ENCODE data around the gene CLPSL1. TPM values are rescaled to one million over a fixed set of nuclear protein-coding genes. Genes with fewer than 3 reads are reported as not detected.

CLPSL1 gene
- total and polyA plus RNA-seq, 2 of the 13 experiments (the other 11 are each of a cell fraction or from before 2014, with no cell fraction given): not detected

DNA sequence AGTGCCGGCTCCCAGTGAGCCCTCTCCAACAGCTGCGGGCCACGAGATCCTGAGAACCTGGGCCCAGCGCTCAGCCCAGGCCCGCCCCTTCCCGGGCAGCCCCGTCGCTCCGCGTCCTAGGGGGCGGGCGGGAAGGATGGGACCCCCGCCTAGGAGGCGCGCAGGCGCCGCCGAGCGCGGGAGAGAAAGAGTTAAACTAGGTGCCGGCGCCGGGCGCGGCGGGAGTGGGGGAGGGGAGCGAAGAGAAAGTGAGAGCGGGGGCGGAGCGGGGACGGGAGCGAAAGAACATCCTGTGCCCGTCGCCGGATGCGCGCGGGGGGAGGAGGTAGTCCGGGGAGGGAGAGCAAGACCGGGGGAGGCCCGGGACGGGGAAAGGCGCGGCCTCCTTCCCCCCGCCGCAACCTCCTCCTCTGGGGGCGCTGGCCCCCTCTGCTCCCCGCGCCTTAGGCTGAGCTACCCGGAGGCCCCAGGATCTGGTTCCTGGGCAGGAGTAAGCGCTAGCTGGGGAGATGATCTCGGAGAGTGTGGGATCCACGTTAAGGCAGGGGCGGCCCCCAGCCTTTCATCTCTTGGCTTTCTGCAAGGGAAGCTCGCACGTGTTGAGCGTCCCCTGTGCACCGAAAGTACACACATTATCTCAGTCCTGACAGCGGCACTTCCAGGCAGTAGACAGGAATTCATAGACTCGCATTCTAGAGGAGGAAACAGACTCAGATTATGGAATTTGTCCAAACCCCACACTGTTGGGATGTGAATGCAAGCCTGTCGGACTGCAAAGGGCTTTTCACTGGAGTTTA is 48.9 kb upstream of the CLPSL1 start (continued):
- TF ChIP-seq SKI (IDR thresholded peaks at IDR 0.05; ENCODE audit: partially characterized antibody) (peak; percentile 69), ZNF232 (CRISPR knock-in tag; IDR thresholded peaks at IDR 0.05; ENCODE audit: borderline replicate concordance) (peak; percentile 23), RBAK (CRISPR knock-in tag; IDR thresholded peaks at IDR 0.05) (no peak), KAT2B (IDR thresholded peaks at IDR 0.05; ENCODE audit: borderline replicate concordance, low read depth, low read length) (no peak), ZNF782 (CRISPR knock-in tag; IDR thresholded peaks at IDR 0.05; ENCODE audit: borderline replicate concordance) (no peak; the same call in 1 of the 2 replicates), ZNF260 (CRISPR knock-in tag; IDR thresholded peaks at IDR 0.05; ENCODE audit: borderline replicate concordance, low read depth) (no peak), CHCHD3 (CRISPR knock-in tag; IDR thresholded peaks at IDR 0.05) (no peak), SRSF1 (optimal IDR thresholded peaks at IDR 0.05; ENCODE audit: low read depth, low read length) (peak; percentile 77), ZNF354B (CRISPR knock-in tag; IDR thresholded peaks at IDR 0.05) (no peak), TGIF2 (CRISPR knock-in tag; IDR thresholded peaks at IDR 0.05) (peak; percentile 77), PRPF4 (IDR thresholded peaks at IDR 0.05; ENCODE audit: low read depth, low read length, poor library complexity, severe bottlenecking) (peak; percentile 87), ASH2L (IDR thresholded peaks at IDR 0.05; ENCODE audit: insufficient read length, low read depth, low read length) (peak; percentile 98), ZNF335 (CRISPR knock-in tag; IDR thresholded peaks at IDR 0.05) (0 out of 2 replicates have a peak, but pooled peaks have one; percentile 38), ZNF263 (CRISPR knock-in tag; IDR thresholded peaks at IDR 0.05) (peak; percentile 62; the same call in 1 of the 2 replicates), SRSF4 (IDR thresholded peaks at IDR 0.05; ENCODE audit: low read depth, low read length, poor library complexity, severe bottlenecking) (no peak), SYNCRIP (IDR thresholded peaks at IDR 0.05; ENCODE audit: insufficient read depth, low read depth, low read length) (no peak), CC2D1A (CRISPR knock-in tag; IDR thresholded peaks at IDR 0.05) (no peak), ZMYM3 (CRISPR knock-in tag; IDR thresholded peaks at IDR 0.05) (peak; percentile 68; the same call in 1 of the 2 replicates)
- TF ChIP-seq, protein P1, sequence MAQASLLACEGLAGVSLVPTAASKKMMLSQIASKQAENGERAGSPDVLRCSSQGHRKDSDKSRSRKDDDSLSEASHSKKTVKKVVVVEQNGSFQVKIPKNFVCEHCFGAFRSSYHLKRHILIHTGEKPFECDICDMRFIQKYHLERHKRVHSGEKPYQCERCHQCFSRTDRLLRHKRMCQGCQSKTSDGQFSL (CRISPR knock-in tag; IDR thresholded peaks at IDR 0.05): peak; percentile 68
- TF ChIP-seq, protein P2, sequence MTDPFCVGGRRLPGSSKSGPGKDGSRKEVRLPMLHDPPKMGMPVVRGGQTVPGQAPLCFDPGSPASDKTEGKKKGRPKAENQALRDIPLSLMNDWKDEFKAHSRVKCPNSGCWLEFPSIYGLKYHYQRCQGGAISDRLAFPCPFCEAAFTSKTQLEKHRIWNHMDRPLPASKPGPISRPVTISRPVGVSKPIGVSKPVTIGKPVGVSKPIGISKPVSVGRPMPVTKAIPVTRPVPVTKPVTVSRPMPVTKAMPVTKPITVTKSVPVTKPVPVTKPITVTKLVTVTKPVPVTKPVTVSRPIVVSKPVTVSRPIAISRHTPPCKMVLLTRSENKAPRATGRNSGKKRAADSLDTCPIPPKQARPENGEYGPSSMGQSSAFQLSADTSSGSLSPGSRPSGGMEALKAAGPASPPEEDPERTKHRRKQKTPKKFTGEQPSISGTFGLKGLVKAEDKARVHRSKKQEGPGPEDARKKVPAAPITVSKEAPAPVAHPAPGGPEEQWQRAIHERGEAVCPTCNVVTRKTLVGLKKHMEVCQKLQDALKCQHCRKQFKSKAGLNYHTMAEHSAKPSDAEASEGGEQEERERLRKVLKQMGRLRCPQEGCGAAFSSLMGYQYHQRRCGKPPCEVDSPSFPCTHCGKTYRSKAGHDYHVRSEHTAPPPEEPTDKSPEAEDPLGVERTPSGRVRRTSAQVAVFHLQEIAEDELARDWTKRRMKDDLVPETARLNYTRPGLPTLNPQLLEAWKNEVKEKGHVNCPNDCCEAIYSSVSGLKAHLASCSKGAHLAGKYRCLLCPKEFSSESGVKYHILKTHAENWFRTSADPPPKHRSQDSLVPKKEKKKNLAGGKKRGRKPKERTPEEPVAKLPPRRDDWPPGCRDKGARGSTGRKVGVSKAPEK (CRISPR knock-in tag; IDR thresholded peaks at IDR 0.05; ENCODE audit: borderline replicate concordance): no peak
- TF ChIP-seq, protein P3, sequence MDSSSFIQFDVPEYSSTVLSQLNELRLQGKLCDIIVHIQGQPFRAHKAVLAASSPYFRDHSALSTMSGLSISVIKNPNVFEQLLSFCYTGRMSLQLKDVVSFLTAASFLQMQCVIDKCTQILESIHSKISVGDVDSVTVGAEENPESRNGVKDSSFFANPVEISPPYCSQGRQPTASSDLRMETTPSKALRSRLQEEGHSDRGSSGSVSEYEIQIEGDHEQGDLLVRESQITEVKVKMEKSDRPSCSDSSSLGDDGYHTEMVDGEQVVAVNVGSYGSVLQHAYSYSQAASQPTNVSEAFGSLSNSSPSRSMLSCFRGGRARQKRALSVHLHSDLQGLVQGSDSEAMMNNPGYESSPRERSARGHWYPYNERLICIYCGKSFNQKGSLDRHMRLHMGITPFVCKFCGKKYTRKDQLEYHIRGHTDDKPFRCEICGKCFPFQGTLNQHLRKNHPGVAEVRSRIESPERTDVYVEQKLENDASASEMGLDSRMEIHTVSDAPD (CRISPR knock-in tag; IDR thresholded peaks at IDR 0.05): no peak
- TF ChIP-seq, protein P4, sequence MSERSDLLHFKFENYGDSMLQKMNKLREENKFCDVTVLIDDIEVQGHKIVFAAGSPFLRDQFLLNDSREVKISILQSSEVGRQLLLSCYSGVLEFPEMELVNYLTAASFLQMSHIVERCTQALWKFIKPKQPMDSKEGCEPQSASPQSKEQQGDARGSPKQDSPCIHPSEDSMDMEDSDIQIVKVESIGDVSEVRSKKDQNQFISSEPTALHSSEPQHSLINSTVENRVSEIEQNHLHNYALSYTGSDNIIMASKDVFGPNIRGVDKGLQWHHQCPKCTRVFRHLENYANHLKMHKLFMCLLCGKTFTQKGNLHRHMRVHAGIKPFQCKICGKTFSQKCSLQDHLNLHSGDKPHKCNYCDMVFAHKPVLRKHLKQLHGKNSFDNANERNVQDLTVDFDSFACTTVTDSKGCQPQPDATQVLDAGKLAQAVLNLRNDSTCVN (CRISPR knock-in tag; IDR thresholded peaks at IDR 0.05; ENCODE audit: borderline replicate concordance): peak; percentile 76; the same call in 1 of the 2 replicates
- TF ChIP-seq, protein P5, sequence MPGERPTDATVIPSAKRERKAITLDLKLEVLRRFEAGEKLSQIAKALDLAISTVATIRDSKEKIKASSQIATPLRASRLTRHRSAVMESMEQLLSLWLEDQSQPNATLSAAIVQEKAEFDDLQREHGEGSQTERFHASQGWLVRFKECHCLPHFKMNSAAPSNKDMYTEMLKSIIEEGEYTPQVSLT (CRISPR knock-in tag; IDR thresholded peaks at IDR 0.05; ENCODE audit: borderline replicate concordance, low read depth): no peak
